Measurements from ENCODE around the gene CEP152.

The CEP152 gene

DNA sequence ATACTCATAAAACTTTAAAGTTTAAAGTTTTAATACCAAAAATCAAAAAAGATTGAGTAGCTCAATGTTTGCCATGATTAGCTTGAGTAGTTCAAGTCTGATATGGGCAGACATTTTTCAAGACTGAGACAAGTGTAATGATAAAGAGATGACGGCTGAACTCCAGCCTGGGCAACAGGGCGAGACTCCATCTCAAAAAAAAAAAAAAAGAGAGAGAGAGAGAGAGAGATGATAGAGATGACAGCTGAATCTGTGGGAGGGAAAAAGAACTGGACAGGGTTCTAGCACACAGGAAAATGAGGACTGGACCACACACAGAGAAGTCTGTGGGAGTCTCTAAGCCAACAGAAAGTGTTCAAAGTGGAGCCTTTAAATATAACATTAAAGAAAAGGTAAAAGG lies 25.2 kb downstream of the CEP152 start:
- DNase-seq (ENCODE audit: low read depth), result no peak
- no peak overlapping the region for H3K4me3 ChIP-seq (ENCODE audit: low read depth, low read length)
- TF ChIP-seq, protein P1, sequence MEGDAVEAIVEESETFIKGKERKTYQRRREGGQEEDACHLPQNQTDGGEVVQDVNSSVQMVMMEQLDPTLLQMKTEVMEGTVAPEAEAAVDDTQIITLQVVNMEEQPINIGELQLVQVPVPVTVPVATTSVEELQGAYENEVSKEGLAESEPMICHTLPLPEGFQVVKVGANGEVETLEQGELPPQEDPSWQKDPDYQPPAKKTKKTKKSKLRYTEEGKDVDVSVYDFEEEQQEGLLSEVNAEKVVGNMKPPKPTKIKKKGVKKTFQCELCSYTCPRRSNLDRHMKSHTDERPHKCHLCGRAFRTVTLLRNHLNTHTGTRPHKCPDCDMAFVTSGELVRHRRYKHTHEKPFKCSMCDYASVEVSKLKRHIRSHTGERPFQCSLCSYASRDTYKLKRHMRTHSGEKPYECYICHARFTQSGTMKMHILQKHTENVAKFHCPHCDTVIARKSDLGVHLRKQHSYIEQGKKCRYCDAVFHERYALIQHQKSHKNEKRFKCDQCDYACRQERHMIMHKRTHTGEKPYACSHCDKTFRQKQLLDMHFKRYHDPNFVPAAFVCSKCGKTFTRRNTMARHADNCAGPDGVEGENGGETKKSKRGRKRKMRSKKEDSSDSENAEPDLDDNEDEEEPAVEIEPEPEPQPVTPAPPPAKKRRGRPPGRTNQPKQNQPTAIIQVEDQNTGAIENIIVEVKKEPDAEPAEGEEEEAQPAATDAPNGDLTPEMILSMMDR (conservative IDR thresholded peaks at IDR 0.05; ENCODE audit: low read depth, low read length), result no peak

DNA sequence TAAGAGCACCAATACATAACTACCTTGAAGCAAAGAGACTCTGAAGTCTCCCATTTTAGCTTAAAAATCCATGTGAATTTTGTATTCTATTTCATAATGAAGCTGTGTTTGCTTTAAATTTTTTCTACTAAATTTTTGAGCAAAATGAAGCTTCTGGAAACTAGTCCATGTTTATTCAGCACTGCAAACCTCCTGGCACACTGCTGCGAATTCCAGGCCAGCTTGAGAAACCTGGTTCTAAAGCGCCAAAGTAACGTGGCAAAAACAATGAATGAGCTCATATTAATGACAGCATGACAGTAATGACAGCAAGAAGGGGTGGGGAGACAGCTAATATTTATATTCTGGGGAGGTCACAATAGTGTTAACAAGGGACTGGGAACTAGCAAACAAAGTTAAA lies 25.7 kb downstream of the CEP152 start:
- TF ChIP-seq, protein P1 (conservative IDR thresholded peaks at IDR 0.05; ENCODE audit: low read depth, low read length), result no peak
- DNase-seq (ENCODE audit: low read depth), result no peak
- no peak overlapping the region for H3K4me3 ChIP-seq (ENCODE audit: low read depth, low read length)

- no peak overlapping the region for H3K4me3 ChIP-seq (ENCODE audit: low read depth, low read length)
- DNase-seq (ENCODE audit: low read depth), result no peak
- TF ChIP-seq, protein P1 (conservative IDR thresholded peaks at IDR 0.05; ENCODE audit: low read depth, low read length), result no peak
Observed at GRCh38 chr15:48784756-48785155, 26.1 kb downstream of the CEP152 start.

GRCh38 chr15:48782911-48783310 lies 28.0 kb downstream of the CEP152 start:
- no peak overlapping the region for H3K4me3 ChIP-seq (ENCODE audit: low read depth, low read length)
- TF ChIP-seq, protein P1 (conservative IDR thresholded peaks at IDR 0.05; ENCODE audit: low read depth, low read length), result no peak
- no peak for DNase-seq (ENCODE audit: low read depth)

DNA sequence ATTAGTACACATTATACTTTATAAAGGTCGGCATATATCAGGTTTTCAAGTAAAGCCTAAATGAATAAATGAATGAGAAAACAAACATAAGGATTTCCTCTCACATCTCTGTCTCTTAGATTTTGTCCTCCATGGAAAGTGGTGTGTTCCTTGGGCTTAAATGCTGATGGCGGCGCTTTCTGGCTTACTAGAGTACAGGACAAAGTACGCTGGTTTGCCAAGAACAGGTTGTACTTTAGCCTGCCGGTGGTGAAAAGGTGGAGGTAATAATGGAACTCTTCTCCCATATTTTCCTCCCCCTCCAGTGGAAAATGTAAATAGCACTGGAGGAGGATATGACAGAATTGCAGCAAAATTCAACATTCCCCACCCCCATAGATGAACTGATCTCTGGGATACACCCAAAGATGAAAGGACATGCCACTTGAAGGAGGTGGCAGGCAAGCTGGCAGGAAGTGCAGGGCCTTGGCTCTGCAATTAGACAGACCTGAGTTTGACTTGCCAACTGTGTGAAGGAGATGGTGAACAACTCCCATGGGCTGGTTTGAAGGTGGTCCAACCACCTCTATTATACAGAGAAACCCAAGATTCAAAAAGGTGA lies 29.3 kb downstream of the CEP152 start:
- DNase-seq (ENCODE audit: low read depth), result no peak
- H3K4me3 ChIP-seq (ENCODE audit: low read depth, low read length), result no peak overlapping the region
- TF ChIP-seq, protein P1 (conservative IDR thresholded peaks at IDR 0.05; ENCODE audit: low read depth, low read length), result no peak

- TF ChIP-seq, protein P1 (conservative IDR thresholded peaks at IDR 0.05; ENCODE audit: low read depth, low read length), result no peak
- DNase-seq (ENCODE audit: low read depth), result no peak
- no peak overlapping the region for H3K4me3 ChIP-seq (ENCODE audit: low read depth, low read length)
Observed at GRCh38 chr15:48781017-48781416, 29.9 kb downstream of the CEP152 start.

GRCh38 chr15:48778331-48778730 lies 32.5 kb downstream of the CEP152 start:
- TF ChIP-seq, protein P1 (conservative IDR thresholded peaks at IDR 0.05; ENCODE audit: low read depth, low read length), result no peak
- DNase-seq (ENCODE audit: low read depth), result peak; percentile 35
- H3K4me3 ChIP-seq (ENCODE audit: low read depth, low read length), result no peak overlapping the region

All from choroid plexus epithelial cell (primary cell).